Measurements from ENCODE around the gene SKP2.
"Not testable (repeated sequence)": the region's sequence is repeated elsewhere in the genome, so short reads cannot be mapped to it uniquely, and the experiment has no call there.

SKP2 gene

GRCh38 chr5:36151434-36152323 is at the start of gene SKP2, which contains the start of gene LMBRD2:
TSS of gene SKP2 (plus strand) at chr5:36152111. CDS start at chr5:36152263, 152 bp downstream.
TSS of gene LMBRD2 (minus strand) at chr5:36151887. CDS start at chr5:36143349, 8,538 bp downstream.
- DNase-seq = peak; percentile 98
- in situ Hi-C loops (cut with MboI; ENCODE audit: low pct_unique_long_range_greater_than_20kb, low sequenced_read_pairs) = no loop called here

GRCh38 chr5:36105819-36106218 is 46.1 kb upstream of the SKP2 start:
- no peak for DNase-seq
- in situ Hi-C loops (cut with MboI; ENCODE audit: low pct_unique_long_range_greater_than_20kb, low sequenced_read_pairs) = no loop called here

GRCh38 chr5:36108758-36109460 is 43.0 kb upstream of the SKP2 start:
- no peak for DNase-seq
- in situ Hi-C loops (cut with MboI; ENCODE audit: low pct_unique_long_range_greater_than_20kb, low sequenced_read_pairs) = no loop called here

GRCh38 chr5:36111238-36111637 is 40.7 kb upstream of the SKP2 start:
- in situ Hi-C loops (cut with MboI; ENCODE audit: low pct_unique_long_range_greater_than_20kb, low sequenced_read_pairs) = no loop called here

GRCh38 chr5:36125868-36126267 is 26.0 kb upstream of the SKP2 start:
- DNase-seq = no peak
- in situ Hi-C loops (cut with MboI; ENCODE audit: low pct_unique_long_range_greater_than_20kb, low sequenced_read_pairs) = no loop called here

More at GRCh38 chr5:36111238-36111637, 40.7 kb upstream of the SKP2 start:
- peak; percentile 15 for DNase-seq

GRCh38 chr5:36128795-36129194 is 23.1 kb upstream of the SKP2 start:
- in situ Hi-C loops (cut with MboI; ENCODE audit: low pct_unique_long_range_greater_than_20kb, low sequenced_read_pairs) = no loop called here
- no peak for DNase-seq

- DNase-seq; in situ Hi-C loops (cut with MboI; ENCODE audit: low pct_unique_long_range_greater_than_20kb, low sequenced_read_pairs): not testable (repeated sequence)
Measured at GRCh38 chr5:36129666-36130065, 22.2 kb upstream of the SKP2 start.

GRCh38 chr5:36133009-36133408 is 18.9 kb upstream of the SKP2 start:
- in situ Hi-C loops (cut with MboI; ENCODE audit: low pct_unique_long_range_greater_than_20kb, low sequenced_read_pairs); DNase-seq: not testable (repeated sequence)

- DNase-seq = no peak
- in situ Hi-C loops (cut with MboI; ENCODE audit: low pct_unique_long_range_greater_than_20kb, low sequenced_read_pairs) = no loop called here
Measured at GRCh38 chr5:36135988-36136387, 15.9 kb upstream of the SKP2 start.

GRCh38 chr5:36136581-36136980 is 15.3 kb upstream of the SKP2 start:
- in situ Hi-C loops (cut with MboI; ENCODE audit: low pct_unique_long_range_greater_than_20kb, low sequenced_read_pairs) = no loop called here
- no peak for DNase-seq

- in situ Hi-C loops (cut with MboI; ENCODE audit: low pct_unique_long_range_greater_than_20kb, low sequenced_read_pairs) = no loop called here
- no peak for DNase-seq
Measured at GRCh38 chr5:36138900-36139683, 12.8 kb upstream of the SKP2 start.

- no peak for DNase-seq
- in situ Hi-C loops (cut with MboI; ENCODE audit: low pct_unique_long_range_greater_than_20kb, low sequenced_read_pairs) = no loop called here
Measured at GRCh38 chr5:36145311-36145710, 6.6 kb upstream of the SKP2 start.

- in situ Hi-C loops (cut with MboI; ENCODE audit: low pct_unique_long_range_greater_than_20kb, low sequenced_read_pairs) = no loop called here
- no peak for DNase-seq
Measured at GRCh38 chr5:36146390-36146789, 5.5 kb upstream of the SKP2 start.

GRCh38 chr5:36147681-36148080 is 4.2 kb upstream of the SKP2 start:
- DNase-seq = no peak
- in situ Hi-C loops (cut with MboI; ENCODE audit: low pct_unique_long_range_greater_than_20kb, low sequenced_read_pairs) = no loop called here

- peak; percentile 56 for DNase-seq
- in situ Hi-C loops (cut with MboI; ENCODE audit: low pct_unique_long_range_greater_than_20kb, low sequenced_read_pairs) = no loop called here
Measured at GRCh38 chr5:36150676-36151433, 1.1 kb upstream of the SKP2 start.

- in situ Hi-C loops (cut with MboI; ENCODE audit: low pct_unique_long_range_greater_than_20kb, low sequenced_read_pairs) = no loop called here
- DNase-seq = no peak
Measured at GRCh38 chr5:36152324-36153297, 700 bp downstream of the SKP2 start.

- in situ Hi-C loops (cut with MboI; ENCODE audit: low pct_unique_long_range_greater_than_20kb, low sequenced_read_pairs) = no loop called here
- no peak for DNase-seq
Measured at GRCh38 chr5:36153298-36153677, 1.4 kb downstream of the SKP2 start.

GRCh38 chr5:36153726-36154125 is 1.8 kb downstream of the SKP2 start:
- no peak for DNase-seq
- in situ Hi-C loops (cut with MboI; ENCODE audit: low pct_unique_long_range_greater_than_20kb, low sequenced_read_pairs) = no loop called here
